SH-SY5Y (cell line): ENCODE data around the gene MYO6.

Experiments
- GATA2 ChIP-seq: IDR thresholded peaks from 2 replicates; pipeline ENCODE4 v1.6.1; 2011; ENCODE audit warnings: mild to moderate bottlenecking, low read depth, low read length
- GATA3 ChIP-seq: IDR thresholded peaks from 2 replicates; pipeline ENCODE4 v1.6.1; 2011; ENCODE audit warnings: low read depth, mild to moderate bottlenecking, low read length, moderate library complexity

- no peak for TF ChIP-seq GATA3
- TF ChIP-seq GATA2: no peak
Measured at GRCh38 chr6:75751443-75751842, 2.4 kb downstream of the MYO6 start.
